K562 (cell line): ENCODE measurements around the gene PPRC1. TPM values are rescaled to one million over a fixed set of nuclear protein-coding genes. Genes with fewer than 3 reads are reported as not detected.

Source experiments
- BRCA1 ChIP-seq, 2 experiments: fragments of 450-650 bp in 1 of 2; sonication (generic) in 1 of 2; formaldehyde crosslinking in 1 of 2; IDR thresholded peaks; 2 replicates each; pipeline versions ENCODE4 v1.5.0 to v1.6.1; 2017 to 2020; ENCODE audit warnings: mild to moderate bottlenecking in 1 of 2, missing genetic modification reagents in 1 of 2
- CHD1 ChIP-seq: fragments of 200-600 bp; sonication (generic); IDR thresholded peaks from one replicate; pipeline ENCODE4 v1.6.1; 2012; ENCODE audit warnings: mild to moderate bottlenecking, moderate library complexity, low read length, inconsistent platforms
- PHB ChIP-seq: fragments of 250-450 bp; sonication (Bioruptor Pico); IDR thresholded peaks from 2 replicates; pipeline ENCODE4 v1.5.0; 2021
- PHF8 ChIP-seq: fragments of 200-600 bp; sonication (generic); IDR thresholded peaks from 2 replicates; pipeline ENCODE4 v1.6.1; 2012; ENCODE audit warnings: mixed run types, mild to moderate bottlenecking, inconsistent platforms, low read length, moderate library complexity, borderline replicate concordance
- TBL1XR1 ChIP-seq, 2 experiments: IDR thresholded peaks; 2 replicates each; pipeline ENCODE4 v1.6.1; 2012; ENCODE audit warnings: improper control_type of control experiment in 2 of 2, low read length in 2 of 2, mild to moderate bottlenecking in 1 of 2
- ZNF12 ChIP-seq: sonication (generic); formaldehyde crosslinking; IDR thresholded peaks from 2 replicates; pipeline ENCODE4 v1.4.0; 2020; ENCODE audit warnings: mild to moderate bottlenecking, missing genetic modification reagents
- ZNF224 ChIP-seq: sonication (generic); formaldehyde crosslinking; IDR thresholded peaks from 2 replicates; pipeline ENCODE4 v1.8.0; 2022; ENCODE audit warnings: mild to moderate bottlenecking, missing genetic modification reagents
- ZNF76 ChIP-seq: fragments of 250-450 bp; sonication (Bioruptor Pico); IDR thresholded peaks from 2 replicates; pipeline ENCODE4 v1.4.0; 2020; ENCODE audit warnings: mild to moderate bottlenecking, moderate library complexity, borderline replicate concordance
- polyA plus RNA-seq, 8 experiments: library from polyadenylated mRNA; depleted of rRNA in 4 of 8; stranded (reverse) in 5 of 8; unstranded in 3 of 8; fragments of >200 nt; fragmentation: Nextera tagmentation in 2 of 8; fragmentation: Illumina TruSeq in 1 of 8; extraction: Ambion mirVana in 2 of 8; extraction: Trizol in 1 of 8; gene quantifications; 2 replicates each; pipeline versions ENCODE4 v1.2.1 to v1.2.3, GENCODE V29; 2011 to 2014; ENCODE audit warnings: inconsistent platforms in 1 of 8, missing spikeins in 1 of 8
- total RNA-seq, 7 experiments: library from RNA; depleted of rRNA in 6 of 7; stranded (reverse); fragments of >200 nt in 6 of 7; fragmentation: Illumina TruSeq in 2 of 7; extraction: Trizol in 2 of 7; gene quantifications; 2 replicates each; pipeline versions ENCODE4 v1.2.1 to v1.2.3, GENCODE V29; 2011 to 2021; ENCODE audit warnings: low replicate concordance in 1 of 7
- TF ChIP-seq, protein P1 (sequence below): fragments of 200-800 bp; sonication (Bioruptor generic); IDR thresholded peaks from 2 replicates; pipeline ENCODE4 v1.6.1; 2017; ENCODE audit warnings: missing genetic modification characterization, missing compliant biosample characterization
- TF ChIP-seq, protein P2 (sequence below): fragments of 250-450 bp; sonication (Bioruptor Pico); IDR thresholded peaks from 2 replicates; pipeline ENCODE4 v1.8.0; 2021; ENCODE audit warnings: borderline replicate concordance, mild to moderate bottlenecking, moderate library complexity; ENCODE audit not compliant: poor library complexity, severe bottlenecking
- TF ChIP-seq, protein P3 (sequence below): fragments of 450-650 bp; formaldehyde crosslinking; IDR thresholded peaks from 2 replicates; pipeline ENCODE4 v1.4.0; 2022; ENCODE audit warnings: mild to moderate bottlenecking, moderate library complexity
- TF ChIP-seq, protein P4 (sequence below): fragments of 450-650 bp; formaldehyde crosslinking; IDR thresholded peaks from 2 replicates; pipeline ENCODE4 v1.4.0; 2020; ENCODE audit warnings: mild to moderate bottlenecking, mixed read lengths
- TF ChIP-seq, protein P5 (sequence below), 2 experiments: fragments of 450-650 bp in 1 of 2; IDR thresholded peaks; 2 replicates each; pipeline ENCODE4 v1.6.1; 2011 to 2017; ENCODE audit warnings: low read depth in 2 of 2, antibody characterized with exemption in 1 of 2, borderline replicate concordance in 1 of 2, low read length in 1 of 2, mild to moderate bottlenecking in 1 of 2, mixed read lengths in 1 of 2; ENCODE audit not compliant: control insufficient read depth in 1 of 2

Gene PPRC1
- total and polyA plus RNA-seq, 9 of the 15 experiments (the other 6 are each of a cell fraction or from before 2014, with no cell fraction given) = 8.5 to 47.1 (median 16.2) TPM

DNA sequence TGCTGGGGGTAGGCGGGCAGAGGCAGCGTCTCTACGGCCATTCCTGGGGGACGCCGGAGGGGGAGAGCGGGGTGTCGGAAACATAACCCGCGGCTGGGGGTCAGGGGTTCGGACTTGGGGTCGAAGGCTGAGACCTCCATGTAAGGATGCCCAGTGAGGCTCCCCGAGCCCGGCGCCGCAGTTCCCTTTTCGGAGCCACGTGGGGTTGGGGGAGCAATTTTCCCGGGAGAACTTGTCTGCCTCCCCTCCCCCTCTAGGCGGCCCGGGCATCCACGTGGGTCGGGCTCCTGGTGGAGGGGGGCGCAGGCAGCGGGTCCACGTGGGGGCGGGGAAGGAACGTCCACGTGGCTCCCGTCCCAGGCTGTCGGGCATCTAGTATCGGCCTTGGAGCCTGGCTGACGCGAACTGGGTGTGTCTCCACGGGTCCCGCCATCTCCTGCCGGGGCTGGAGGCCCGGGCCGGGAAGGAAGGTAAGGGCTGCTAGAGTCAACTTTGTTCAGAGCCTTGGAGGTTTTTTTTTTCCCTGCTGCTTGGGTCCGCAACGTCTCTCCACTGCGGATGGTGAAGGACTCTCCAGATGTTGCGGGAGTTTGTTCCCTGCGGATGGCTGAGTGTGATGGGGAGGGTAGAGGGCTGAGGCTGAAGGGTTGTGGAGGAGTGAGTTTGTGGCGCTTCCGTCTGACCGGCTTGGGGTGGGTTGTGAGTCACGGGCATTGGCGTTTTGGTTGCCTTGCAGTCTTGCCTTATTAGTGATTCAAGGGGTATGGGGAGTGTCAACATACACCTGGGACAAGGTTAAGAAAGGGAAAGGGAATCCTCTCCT is 744 bp downstream of the PPRC1 start (continued):
- TF ChIP-seq ZNF12 (peak; percentile 51; the same call in 1 of the 2 replicates), ZNF224 (CRISPR knock-in tag) (no peak), TBL1XR1 (IDR thresholded peaks at IDR 0.05; ENCODE audit: low read length in 2 of 2) (no peak), ZNF76 (no peak), CHD1 (no peak), BRCA1 (IDR thresholded peaks at IDR 0.05) (no peak), BRCA1 (CRISPR knock-in tag; IDR thresholded peaks at IDR 0.05) (no peak), PHF8 (no peak; the same call in 1 of the 2 replicates), PHB (CRISPR knock-in tag) (no peak)
- TF ChIP-seq, protein P1, sequence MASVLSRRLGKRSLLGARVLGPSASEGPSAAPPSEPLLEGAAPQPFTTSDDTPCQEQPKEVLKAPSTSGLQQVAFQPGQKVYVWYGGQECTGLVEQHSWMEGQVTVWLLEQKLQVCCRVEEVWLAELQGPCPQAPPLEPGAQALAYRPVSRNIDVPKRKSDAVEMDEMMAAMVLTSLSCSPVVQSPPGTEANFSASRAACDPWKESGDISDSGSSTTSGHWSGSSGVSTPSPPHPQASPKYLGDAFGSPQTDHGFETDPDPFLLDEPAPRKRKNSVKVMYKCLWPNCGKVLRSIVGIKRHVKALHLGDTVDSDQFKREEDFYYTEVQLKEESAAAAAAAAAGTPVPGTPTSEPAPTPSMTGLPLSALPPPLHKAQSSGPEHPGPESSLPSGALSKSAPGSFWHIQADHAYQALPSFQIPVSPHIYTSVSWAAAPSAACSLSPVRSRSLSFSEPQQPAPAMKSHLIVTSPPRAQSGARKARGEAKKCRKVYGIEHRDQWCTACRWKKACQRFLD = no peak; the same call in 1 of the 2 replicates
- TF ChIP-seq, protein P2, sequence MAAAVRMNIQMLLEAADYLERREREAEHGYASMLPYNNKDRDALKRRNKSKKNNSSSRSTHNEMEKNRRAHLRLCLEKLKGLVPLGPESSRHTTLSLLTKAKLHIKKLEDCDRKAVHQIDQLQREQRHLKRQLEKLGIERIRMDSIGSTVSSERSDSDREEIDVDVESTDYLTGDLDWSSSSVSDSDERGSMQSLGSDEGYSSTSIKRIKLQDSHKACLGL = peak; percentile 92
- TF ChIP-seq, protein P3, sequence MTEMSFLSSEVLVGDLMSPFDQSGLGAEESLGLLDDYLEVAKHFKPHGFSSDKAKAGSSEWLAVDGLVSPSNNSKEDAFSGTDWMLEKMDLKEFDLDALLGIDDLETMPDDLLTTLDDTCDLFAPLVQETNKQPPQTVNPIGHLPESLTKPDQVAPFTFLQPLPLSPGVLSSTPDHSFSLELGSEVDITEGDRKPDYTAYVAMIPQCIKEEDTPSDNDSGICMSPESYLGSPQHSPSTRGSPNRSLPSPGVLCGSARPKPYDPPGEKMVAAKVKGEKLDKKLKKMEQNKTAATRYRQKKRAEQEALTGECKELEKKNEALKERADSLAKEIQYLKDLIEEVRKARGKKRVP (CRISPR knock-in tag) = no peak
- TF ChIP-seq, protein P4, sequence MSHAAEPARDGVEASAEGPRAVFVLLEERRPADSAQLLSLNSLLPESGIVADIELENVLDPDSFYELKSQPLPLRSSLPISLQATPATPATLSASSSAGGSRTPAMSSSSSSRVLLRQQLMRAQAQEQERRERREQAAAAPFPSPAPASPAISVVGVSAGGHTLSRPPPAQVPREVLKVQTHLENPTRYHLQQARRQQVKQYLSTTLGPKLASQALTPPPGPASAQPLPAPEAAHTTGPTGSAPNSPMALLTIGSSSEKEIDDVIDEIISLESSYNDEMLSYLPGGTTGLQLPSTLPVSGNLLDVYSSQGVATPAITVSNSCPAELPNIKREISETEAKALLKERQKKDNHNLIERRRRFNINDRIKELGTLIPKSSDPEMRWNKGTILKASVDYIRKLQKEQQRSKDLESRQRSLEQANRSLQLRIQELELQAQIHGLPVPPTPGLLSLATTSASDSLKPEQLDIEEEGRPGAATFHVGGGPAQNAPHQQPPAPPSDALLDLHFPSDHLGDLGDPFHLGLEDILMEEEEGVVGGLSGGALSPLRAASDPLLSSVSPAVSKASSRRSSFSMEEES (CRISPR knock-in tag) = no peak
- TF ChIP-seq, protein P5, sequence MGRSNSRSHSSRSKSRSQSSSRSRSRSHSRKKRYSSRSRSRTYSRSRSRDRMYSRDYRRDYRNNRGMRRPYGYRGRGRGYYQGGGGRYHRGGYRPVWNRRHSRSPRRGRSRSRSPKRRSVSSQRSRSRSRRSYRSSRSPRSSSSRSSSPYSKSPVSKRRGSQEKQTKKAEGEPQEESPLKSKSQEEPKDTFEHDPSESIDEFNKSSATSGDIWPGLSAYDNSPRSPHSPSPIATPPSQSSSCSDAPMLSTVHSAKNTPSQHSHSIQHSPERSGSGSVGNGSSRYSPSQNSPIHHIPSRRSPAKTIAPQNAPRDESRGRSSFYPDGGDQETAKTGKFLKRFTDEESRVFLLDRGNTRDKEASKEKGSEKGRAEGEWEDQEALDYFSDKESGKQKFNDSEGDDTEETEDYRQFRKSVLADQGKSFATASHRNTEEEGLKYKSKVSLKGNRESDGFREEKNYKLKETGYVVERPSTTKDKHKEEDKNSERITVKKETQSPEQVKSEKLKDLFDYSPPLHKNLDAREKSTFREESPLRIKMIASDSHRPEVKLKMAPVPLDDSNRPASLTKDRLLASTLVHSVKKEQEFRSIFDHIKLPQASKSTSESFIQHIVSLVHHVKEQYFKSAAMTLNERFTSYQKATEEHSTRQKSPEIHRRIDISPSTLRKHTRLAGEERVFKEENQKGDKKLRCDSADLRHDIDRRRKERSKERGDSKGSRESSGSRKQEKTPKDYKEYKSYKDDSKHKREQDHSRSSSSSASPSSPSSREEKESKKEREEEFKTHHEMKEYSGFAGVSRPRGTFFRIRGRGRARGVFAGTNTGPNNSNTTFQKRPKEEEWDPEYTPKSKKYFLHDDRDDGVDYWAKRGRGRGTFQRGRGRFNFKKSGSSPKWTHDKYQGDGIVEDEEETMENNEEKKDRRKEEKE (IDR thresholded peaks at IDR 0.05; ENCODE audit: borderline replicate concordance in 1 of 2, control insufficient read depth in 1 of 2, low read depth in 2 of 2, low read length in 1 of 2) = no peak
